Suprapubic skin (tissue), 3 donors: ENCODE measurements around the gene NEK11.

Experiments used
- CTCF ChIP-seq, 2 donors: fragments of 200-600 bp in 1 of 2; fragments of 450-650 bp in 1 of 2; sonication (generic) in 1 of 2; IDR thresholded peaks; one replicate each; pipeline ENCODE4 v1.5.1; 2016 to 2019; ENCODE audit warnings: antibody characterized with exemption in 2 of 2, mild to moderate bottlenecking in 1 of 2, moderate library complexity in 1 of 2
- POLR2A ChIP-seq, 2 donors: fragments of 450-650 bp; IDR thresholded peaks; one replicate each; pipeline ENCODE4 v1.6.1; 2017; ENCODE audit warnings: antibody characterized with exemption in 2 of 2, mild to moderate bottlenecking in 2 of 2, moderate library complexity in 2 of 2

GRCh38 chr3:131306242-131306641 lies 279.6 kb downstream of the NEK11 start:
- TF ChIP-seq POLR2A (IDR thresholded peaks at IDR 0.05) (no peak), CTCF (IDR thresholded peaks at IDR 0.05) (no peak)
